ENCODE results near the gene OR52A5. TPM values are rescaled to one million over a fixed set of nuclear protein-coding genes. Genes with fewer than 3 reads are reported as not detected.

The OR52A5 gene
- total RNA-seq, 1 experiment from 2014 or later: 0.11 TPM

- peaks cover 12% of the 10 kb centered on the region for H3K9me3 Mint-ChIP-seq
- POLR2A ChIA-PET: interaction anchor here (0.5 kb wide), 1 partner anchor 34 kb away, joined by 3 read pairs; no protein-coding TSS in a partner anchor
- TF ChIP-seq, protein P1, sequence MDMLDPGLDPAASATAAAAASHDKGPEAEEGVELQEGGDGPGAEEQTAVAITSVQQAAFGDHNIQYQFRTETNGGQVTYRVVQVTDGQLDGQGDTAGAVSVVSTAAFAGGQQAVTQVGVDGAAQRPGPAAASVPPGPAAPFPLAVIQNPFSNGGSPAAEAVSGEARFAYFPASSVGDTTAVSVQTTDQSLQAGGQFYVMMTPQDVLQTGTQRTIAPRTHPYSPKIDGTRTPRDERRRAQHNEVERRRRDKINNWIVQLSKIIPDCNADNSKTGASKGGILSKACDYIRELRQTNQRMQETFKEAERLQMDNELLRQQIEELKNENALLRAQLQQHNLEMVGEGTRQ (CRISPR knock-in tag; IDR thresholded peaks at IDR 0.05): no peak
- no peak for TF ChIP-seq STAT6 (CRISPR knock-in tag; conservative IDR thresholded peaks at IDR 0.05; ENCODE audit: low read depth)
- TF ChIP-seq, protein P2, sequence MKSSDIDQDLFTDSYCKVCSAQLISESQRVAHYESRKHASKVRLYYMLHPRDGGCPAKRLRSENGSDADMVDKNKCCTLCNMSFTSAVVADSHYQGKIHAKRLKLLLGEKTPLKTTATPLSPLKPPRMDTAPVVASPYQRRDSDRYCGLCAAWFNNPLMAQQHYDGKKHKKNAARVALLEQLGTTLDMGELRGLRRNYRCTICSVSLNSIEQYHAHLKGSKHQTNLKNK (CRISPR knock-in tag; IDR thresholded peaks at IDR 0.05): no peak
- no peak for TF ChIP-seq ATF6 (CRISPR knock-in tag; IDR thresholded peaks at IDR 0.05)
- no peak for TF ChIP-seq NFATC4 (CRISPR knock-in tag; IDR thresholded peaks at IDR 0.05)
- TF ChIP-seq PREB (CRISPR knock-in tag; IDR thresholded peaks at IDR 0.05; ENCODE audit: borderline replicate concordance): no peak
- TF ChIP-seq JUN (CRISPR knock-in tag; IDR thresholded peaks at IDR 0.05): no peak
- TF ChIP-seq, protein P3, sequence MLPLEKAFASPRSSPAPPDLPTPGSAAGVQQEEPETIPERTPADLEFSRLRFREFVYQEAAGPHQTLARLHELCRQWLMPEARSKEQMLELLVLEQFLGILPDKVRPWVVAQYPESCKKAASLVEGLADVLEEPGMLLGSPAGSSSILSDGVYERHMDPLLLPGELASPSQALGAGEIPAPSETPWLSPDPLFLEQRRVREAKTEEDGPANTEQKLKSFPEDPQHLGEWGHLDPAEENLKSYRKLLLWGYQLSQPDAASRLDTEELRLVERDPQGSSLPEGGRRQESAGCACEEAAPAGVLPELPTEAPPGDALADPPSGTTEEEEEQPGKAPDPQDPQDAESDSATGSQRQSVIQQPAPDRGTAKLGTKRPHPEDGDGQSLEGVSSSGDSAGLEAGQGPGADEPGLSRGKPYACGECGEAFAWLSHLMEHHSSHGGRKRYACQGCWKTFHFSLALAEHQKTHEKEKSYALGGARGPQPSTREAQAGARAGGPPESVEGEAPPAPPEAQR (CRISPR knock-in tag; IDR thresholded peaks at IDR 0.05): no peak
- TF ChIP-seq, protein P4, sequence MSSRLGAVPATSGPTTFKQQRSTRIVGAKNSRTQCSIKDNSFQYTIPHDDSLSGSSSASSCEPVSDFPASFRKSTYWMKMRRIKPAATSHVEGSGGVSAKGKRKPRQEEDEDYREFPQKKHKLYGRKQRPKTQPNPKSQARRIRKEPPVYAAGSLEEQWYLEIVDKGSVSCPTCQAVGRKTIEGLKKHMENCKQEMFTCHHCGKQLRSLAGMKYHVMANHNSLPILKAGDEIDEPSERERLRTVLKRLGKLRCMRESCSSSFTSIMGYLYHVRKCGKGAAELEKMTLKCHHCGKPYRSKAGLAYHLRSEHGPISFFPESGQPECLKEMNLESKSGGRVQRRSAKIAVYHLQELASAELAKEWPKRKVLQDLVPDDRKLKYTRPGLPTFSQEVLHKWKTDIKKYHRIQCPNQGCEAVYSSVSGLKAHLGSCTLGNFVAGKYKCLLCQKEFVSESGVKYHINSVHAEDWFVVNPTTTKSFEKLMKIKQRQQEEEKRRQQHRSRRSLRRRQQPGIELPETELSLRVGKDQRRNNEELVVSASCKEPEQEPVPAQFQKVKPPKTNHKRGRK (CRISPR knock-in tag; IDR thresholded peaks at IDR 0.05; ENCODE audit: borderline replicate concordance): no peak
- TF ChIP-seq GTF2I (CRISPR knock-in tag; conservative IDR thresholded peaks at IDR 0.05): no peak
- no peak for TF ChIP-seq ZNF263 (CRISPR knock-in tag; IDR thresholded peaks at IDR 0.05; ENCODE audit: low read depth)
- no peak for TF ChIP-seq RORB (CRISPR knock-in tag; IDR thresholded peaks at IDR 0.05)
- no peak for ATAC-seq
- peaks cover 13% of the 10 kb centered on the region for H3K36me3 Mint-ChIP-seq
- no peak overlapping the region for H3K4me3 Mint-ChIP-seq
- peaks cover 22% of the 10 kb centered on the region for H3K4me1 Mint-ChIP-seq
- CTCF ChIA-PET: interaction anchor here (0.6 to 1.1 kb wide), 4 partner anchors 209 to 295 kb away, joined by 3 read pairs; no protein-coding TSS in a partner anchor
- H3K27ac Mint-ChIP-seq: no peak overlapping the region
- H3K27me3 Mint-ChIP-seq (ENCODE audit: low read depth): no peaks in the 10 kb centered on the region
- no peak for DNase-seq (ENCODE audit: low spot score)
Observed at GRCh38 chr11:5153574-5154431, 15.6 kb upstream of the OR52A5 start.

GRCh38 chr11:5151713-5152153 lies 13.6 kb upstream of the OR52A5 start:
- ATAC-seq: no peak
- no peak overlapping the region for H3K4me3 Mint-ChIP-seq
- peaks cover 18% of the 10 kb centered on the region for H3K4me1 Mint-ChIP-seq
- H3K27ac Mint-ChIP-seq: no peak overlapping the region
- no peak for DNase-seq (ENCODE audit: low spot score)
- H3K27me3 Mint-ChIP-seq (ENCODE audit: low read depth): no peaks in the 10 kb centered on the region
- POLR2A ChIA-PET: no interaction called here
- no peaks in the 10 kb centered on the region for H3K36me3 Mint-ChIP-seq
- CTCF ChIA-PET: no interaction called here
- H3K9me3 Mint-ChIP-seq: no peaks in the 10 kb centered on the region
- TF ChIP-seq ESRRA (CRISPR knock-in tag; IDR thresholded peaks at IDR 0.05; ENCODE audit: borderline replicate concordance) (no peak), NR3C1 (CRISPR knock-in tag; conservative IDR thresholded peaks at IDR 0.05; ENCODE audit: low read depth) (no peak), GRHL2 (CRISPR knock-in tag; IDR thresholded peaks at IDR 0.05; ENCODE audit: insufficient replicate concordance, severe bottlenecking) (no peak), ZNF219 (CRISPR knock-in tag; IDR thresholded peaks at IDR 0.05; ENCODE audit: borderline replicate concordance) (no peak), PREB (CRISPR knock-in tag; IDR thresholded peaks at IDR 0.05; ENCODE audit: borderline replicate concordance) (no peak)
- TF ChIP-seq, protein P5, sequence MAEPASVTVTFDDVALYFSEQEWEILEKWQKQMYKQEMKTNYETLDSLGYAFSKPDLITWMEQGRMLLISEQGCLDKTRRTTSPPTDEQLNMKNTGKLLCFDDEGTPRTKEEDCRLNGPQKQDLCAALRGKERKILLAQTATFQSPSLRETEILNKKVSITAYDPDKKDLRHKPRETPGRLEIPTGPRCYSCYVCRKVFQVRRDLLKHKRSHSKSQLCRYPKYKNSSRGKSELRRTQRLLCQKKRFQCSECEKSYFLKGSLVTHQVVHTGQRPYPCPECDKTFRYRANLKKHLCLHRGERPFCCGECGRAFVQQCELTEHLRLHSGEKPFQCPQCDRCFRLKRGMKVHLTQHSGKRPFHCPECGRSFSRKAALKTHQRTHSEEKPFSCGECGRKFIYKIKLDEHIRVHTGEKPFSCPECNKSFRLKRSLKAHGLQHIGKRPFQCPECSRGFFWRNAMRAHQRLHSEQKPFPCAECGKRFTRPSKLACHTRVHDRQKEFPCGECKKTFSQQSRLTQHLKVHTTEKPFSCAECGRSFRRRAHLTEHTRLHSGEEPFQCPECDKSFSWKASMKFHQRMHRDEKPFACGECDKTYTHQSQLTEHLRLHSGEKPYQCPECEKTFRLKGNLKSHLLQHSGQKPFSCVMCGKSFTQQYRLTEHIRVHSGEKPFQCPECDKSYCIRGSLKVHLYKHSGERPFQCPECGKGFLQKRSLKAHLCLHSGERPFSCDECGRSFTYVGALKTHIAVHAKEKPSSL (CRISPR knock-in tag; conservative IDR thresholded peaks at IDR 0.05): no peak

All from WTC11 (cell line).